Adrenal gland (tissue), 12 donors: Measurements from ENCODE around the gene SPATA2L. TPM values are rescaled to one million over a fixed set of nuclear protein-coding genes. Genes with fewer than 3 reads are reported as not detected.
A peak's percentile ranks its signal among the peaks of the same experiment; 100 is the strongest.

ENCODE experiments used
- DNase-seq, 7 donors: peaks; one replicate each; pipeline ENCODE4 v3.0.0-alpha.2; 2019 to 2020
- H3K27ac ChIP-seq, 5 donors: fragments of 200-600 bp; sonication (generic) in 4 of 5; 1 replicate in 3 of 5; 2 replicates in 2 of 5; pipeline versions ENCODE4 v1.5.1 to v1.8.0; 2016 to 2020; ENCODE audit warnings: mild to moderate bottlenecking in 1 of 5
- H3K27me3 ChIP-seq: fragments of 200-600 bp; 2 replicates; pipeline ENCODE4 v1.8.0; 2021
- H3K36me3 ChIP-seq, 2 donors: fragments of 200-600 bp; replicated peaks in 1 of 2; 1 replicate in 1 of 2; 2 replicates in 1 of 2; pipeline versions ENCODE4 v1.5.1 to v1.8.0; 2018 to 2022
- H3K4me1 ChIP-seq, 2 donors: fragments of 200-600 bp; replicated peaks in 1 of 2; 1 replicate in 1 of 2; 2 replicates in 1 of 2; pipeline versions ENCODE4 v1.5.1 to v1.8.0; 2018 to 2021
- H3K4me3 ChIP-seq, 4 donors: fragments of 200-600 bp; sonication (generic) in 3 of 4; one replicate each; pipeline ENCODE4 v1.5.1; 2016 to 2018
- H3K9me3 ChIP-seq, 3 donors: fragments of 200-600 bp; sonication (generic) in 1 of 3; replicated peaks in 1 of 3; 1 replicate in 2 of 3; 2 replicates in 1 of 3; pipeline versions ENCODE4 v1.5.1 to v1.8.0; 2016 to 2021
- CTCF ChIP-seq, 6 experiments: fragments of 450-650 bp in 4 of 6; fragments of 200-600 bp in 2 of 6; sonication (generic) in 1 of 6; IDR thresholded peaks; 1 replicate in 5 of 6; 2 replicates in 1 of 6; pipeline versions ENCODE4 v1.5.1 to v1.8.0; 2016 to 2021; ENCODE audit warnings: antibody characterized with exemption in 6 of 6, mild to moderate bottlenecking in 2 of 6, moderate library complexity in 1 of 6
- POLR2A ChIP-seq, 2 donors: fragments of 450-650 bp; IDR thresholded peaks; one replicate each; pipeline ENCODE4 v1.6.1; 2017; ENCODE audit warnings: antibody characterized with exemption in 2 of 2, mild to moderate bottlenecking in 2 of 2, moderate library complexity in 1 of 2
- WGBS, 4 donors: extraction: QIAGEN DNeasy Blood & Tissue Kit in 2 of 4; methylation state at CpG; one replicate each; pipeline versions ENCODE4 v1.1.5 to v1.1.7; 2013 to 2017; 5-methylcytosine and 5-hydroxymethylcytosine counted together
- intact Hi-C, 2 donors: fragments of 100-400 bp; cut with DNase I; formaldehyde crosslinking; loops; one replicate each; pipeline versions ENCODE4 v1.14.1 to v1.15.0; 2022 to 2023
- polyA plus RNA-seq, 3 donors: library from polyadenylated mRNA; stranded (reverse); fragments of 200-250 nt in 2 of 3; fragments of 350-450 nt in 1 of 3; fragmentation: Illumina TruSeq in 1 of 3; extraction: RNeasy Lipid Tissue Mini Kit (QIAGEN cat#74804) in 1 of 3; gene quantifications; one replicate each; pipeline ENCODE4 v1.2.3, GENCODE V29; 2013 to 2014
- total RNA-seq, 9 donors: library from RNA; depleted of rRNA in 4 of 9; stranded (reverse); fragments of >200 nt in 4 of 9; fragments of 120-200 nt in 1 of 9; fragmentation: NEBNext Ultra II Directional in 1 of 9; extraction: Animal tissue kit (Norgen Biotek cat#: 25700) in 1 of 9; gene quantifications; one replicate each; pipeline versions ENCODE4 v1.1.0 to v1.2.4, GENCODE V29; 2013 to 2023
- donor health status: healthy with polysubstance abuse.
- donor health status: Bipolar disorder and iron deficiency.
- donor health status: DM: yes; HTN: yes; CAD: no.
- donor health status: DM: no; HTN: no; CAD: no.
- donor health status: DM: no; HTN: no; CAD: no.
- donor health status: DM: yes; HTN: yes; CAD: no.

Gene SPATA2L
- total and polyA plus RNA-seq, 12 donors = 0.20 to 29.4 (median 11.2) TPM

- TF ChIP-seq POLR2A (IDR thresholded peaks at IDR 0.05) = no peak
- TF ChIP-seq CTCF (IDR thresholded peaks at IDR 0.05) = no peak
- peak in 2 of 7 donors; percentile 30 to 57 for DNase-seq
- peaks cover 0 to 12% of the 10 kb centered on the region in 2 donors for H3K36me3 ChIP-seq
- peaks cover 10 to 19% of the 10 kb centered on the region in 2 donors for H3K4me1 ChIP-seq
- no peaks in the 10 kb centered on the region for H3K9me3 ChIP-seq
- intact Hi-C loops = no loop called here
- H3K27ac ChIP-seq = no peak overlapping the region
- no peaks in the 10 kb centered on the region for H3K27me3 ChIP-seq
- WGBS, 4 donors = 48 to 71% (median 56%) methylated on average over 10 of the region's 10 CpGs
- no peak overlapping the region for H3K4me3 ChIP-seq
Measured at GRCh38 chr16:89655062-89655643, 46.4 kb downstream of the SPATA2L start.

GRCh38 chr16:89653656-89654295 lies 47.7 kb downstream of the SPATA2L start:
- Histone ChIP-seq H3K4me3 (no peak overlapping the region), H3K9me3 (no peaks in the 10 kb centered on the region), H3K4me1 (peaks cover 10 to 16% of the 10 kb centered on the region in 2 donors), H3K27ac (no peak overlapping the region), H3K36me3 (peaks cover 0 to 12% of the 10 kb centered on the region in 2 donors), H3K27me3 (no peaks in the 10 kb centered on the region)
- no peak for TF ChIP-seq CTCF (IDR thresholded peaks at IDR 0.05)
- no peak for TF ChIP-seq POLR2A (IDR thresholded peaks at IDR 0.05)
- WGBS, 4 donors = 87 to 89% (median 88%) methylated on average over 9 to 10 of the region's 10 CpGs
- DNase-seq = no peak
- intact Hi-C loops = no loop called here

GRCh38 chr16:89651584-89651983 lies 49.9 kb downstream of the SPATA2L start:
- no peak overlapping the region for H3K4me3 ChIP-seq
- H3K36me3 ChIP-seq = peaks cover 0 to 19% of the 10 kb centered on the region in 2 donors
- H3K4me1 ChIP-seq = peaks cover 2 to 8% of the 10 kb centered on the region in 2 donors
- no peaks in the 10 kb centered on the region for H3K27me3 ChIP-seq
- intact Hi-C loops = no loop called here
- peak in 1 of 7 donors; percentile 58 for DNase-seq
- no peaks in the 10 kb centered on the region for H3K9me3 ChIP-seq
- TF ChIP-seq CTCF (IDR thresholded peaks at IDR 0.05) (no peak), POLR2A (IDR thresholded peaks at IDR 0.05) (no peak)
- no peak overlapping the region for H3K27ac ChIP-seq
- 89 to 91% (median 89%) methylated on average over 10 to 15 of the region's 15 CpGs for WGBS, 4 donors

- no peaks in the 10 kb centered on the region for H3K9me3 ChIP-seq
- WGBS, 4 donors = 89 to 92% (median 90%) methylated on average over 9 to 12 of the region's 12 CpGs
- peaks cover 0 to 41% of the 10 kb centered on the region in 2 donors for H3K36me3 ChIP-seq
Measured at GRCh38 chr16:89646906-89647305, 54.6 kb downstream of the SPATA2L start.

More at GRCh38 chr16:89646906-89647305, 54.6 kb downstream of the SPATA2L start:
- H3K4me3 ChIP-seq = no peak overlapping the region
- no peaks in the 10 kb centered on the region for H3K27me3 ChIP-seq
- no peaks in the 10 kb centered on the region for H3K4me1 ChIP-seq
- intact Hi-C loops = loop anchor here in 1 of 2 donors (10.0 kb wide), 1 partner anchor 412 kb away; no protein-coding TSS in a partner anchor
- TF ChIP-seq CTCF (IDR thresholded peaks at IDR 0.05) (no peak), POLR2A (IDR thresholded peaks at IDR 0.05) (no peak)
- H3K27ac ChIP-seq = no peak overlapping the region
- no peak for DNase-seq

Other genes with a start within 250 kb of the SPATA2L start
- gene ANKRD11, start 211.1 kb downstream of the SPATA2L start, total RNA-seq = 100 to 1,000 TPM in 3 of 9 donors, 10 to 100 TPM in 6; 29.7 to 127 (median 83.5) TPM
- 100 to 1,000 TPM in 1 of 3 donors, 10 to 100 TPM in 2; 56.3 to 125 (median 76.6) TPM for gene ANKRD11, start 211.1 kb downstream of the SPATA2L start, polyA plus RNA-seq
- 100 to 1,000 TPM in 8 of 9 donors, 10 to 100 TPM in 1; 91.0 to 246 (median 138) TPM for gene SPG7, start 193.3 kb downstream of the SPATA2L start, total RNA-seq
- gene SPG7, start 193.3 kb downstream of the SPATA2L start, polyA plus RNA-seq = 100 to 1,000 TPM in 2 of 3 donors, 10 to 100 TPM in 1; 57.1 to 250 (median 247) TPM
- over 10,000 TPM in 1 of 9 donors, 1,000 to 10,000 TPM in 8; 1,683 to 12,881 (median 2,396) TPM for gene RPL13, start 141.0 kb downstream of the SPATA2L start, total RNA-seq
- gene RPL13, start 141.0 kb downstream of the SPATA2L start, polyA plus RNA-seq = 1,000 to 10,000 TPM in 2 of 3 donors, 100 to 1,000 TPM in 1; 893 to 8,950 (median 4,547) TPM
- gene CPNE7, start 125.9 kb downstream of the SPATA2L start, total RNA-seq = 1 to 10 TPM in 2 of 9 donors, under 1 TPM in 4, not detected in 3; 0.15 to 1.8 (median 0.45) TPM
- gene CPNE7, start 125.9 kb downstream of the SPATA2L start, polyA plus RNA-seq = 1 to 10 TPM in 1 of 3 donors, under 1 TPM in 2; 0.35 to 6.8 (median 0.94) TPM
- gene DPEP1, start 88.1 kb downstream of the SPATA2L start, total RNA-seq = 10 to 100 TPM in 1 of 9 donors, 1 to 10 TPM in 7, under 1 TPM in 1; 0.44 to 27.3 (median 5.0) TPM
- gene DPEP1, start 88.1 kb downstream of the SPATA2L start, polyA plus RNA-seq = 1 to 10 TPM in 1 of 3 donors, under 1 TPM in 2; 0.60 to 4.1 (median 0.88) TPM
- 10 to 100 TPM; 50.7 to 100.0 (median 64.4) TPM for gene CHMP1A, start 44.0 kb downstream of the SPATA2L start, total RNA-seq
- gene CHMP1A, start 44.0 kb downstream of the SPATA2L start, polyA plus RNA-seq = 10 to 100 TPM; 32.5 to 91.5 (median 79.0) TPM
- 1 to 10 TPM; 1.9 to 7.5 (median 4.1) TPM for gene SPATA33, start 43.9 kb downstream of the SPATA2L start, total RNA-seq
- 10 to 100 TPM in 1 of 3 donors, 1 to 10 TPM in 2; 5.1 to 13.5 (median 6.5) TPM for gene SPATA33, start 43.9 kb downstream of the SPATA2L start, polyA plus RNA-seq
- gene CDK10, start 15.0 kb downstream of the SPATA2L start, total RNA-seq = 100 to 1,000 TPM in 1 of 9 donors, 10 to 100 TPM in 8; 31.5 to 127 (median 62.1) TPM
- 100 to 1,000 TPM in 2 of 3 donors, 10 to 100 TPM in 1; 29.5 to 289 (median 159) TPM for gene CDK10, start 15.0 kb downstream of the SPATA2L start, polyA plus RNA-seq
- gene VPS9D1, start 19.2 kb upstream of the SPATA2L start, total RNA-seq = 10 to 100 TPM in 8 of 9 donors, 1 to 10 TPM in 1; 7.2 to 39.5 (median 23.2) TPM
- 100 to 1,000 TPM in 1 of 3 donors, 10 to 100 TPM in 1, 1 to 10 TPM in 1; 3.9 to 102 (median 62.3) TPM for gene VPS9D1, start 19.2 kb upstream of the SPATA2L start, polyA plus RNA-seq
- gene ZNF276, start 19.8 kb upstream of the SPATA2L start, total RNA-seq = 10 to 100 TPM; 11.8 to 35.0 (median 21.8) TPM
- 10 to 100 TPM in 2 of 3 donors, 1 to 10 TPM in 1; 9.3 to 84.5 (median 76.0) TPM for gene ZNF276, start 19.8 kb upstream of the SPATA2L start, polyA plus RNA-seq
- gene FANCA, start 114.9 kb upstream of the SPATA2L start, total RNA-seq = 10 to 100 TPM in 1 of 9 donors, 1 to 10 TPM in 8; 1.6 to 12.1 (median 3.3) TPM
- 1 to 10 TPM; 2.3 to 7.8 (median 4.7) TPM for gene FANCA, start 114.9 kb upstream of the SPATA2L start, polyA plus RNA-seq
- gene SPIRE2, start 126.8 kb upstream of the SPATA2L start, total RNA-seq = 10 to 100 TPM in 2 of 9 donors, 1 to 10 TPM in 7; 2.8 to 14.4 (median 4.5) TPM
- 10 to 100 TPM in 1 of 3 donors, 1 to 10 TPM in 2; 2.8 to 14.2 (median 7.8) TPM for gene SPIRE2, start 126.8 kb upstream of the SPATA2L start, polyA plus RNA-seq
- gene TCF25, start 171.9 kb upstream of the SPATA2L start, total RNA-seq = 100 to 1,000 TPM; 177 to 237 (median 205) TPM
- gene TCF25, start 171.9 kb upstream of the SPATA2L start, polyA plus RNA-seq = 100 to 1,000 TPM; 215 to 438 (median 253) TPM
- gene MC1R, start 217.2 kb upstream of the SPATA2L start, total RNA-seq = 1 to 10 TPM in 8 of 9 donors, under 1 TPM in 1; 0.72 to 8.2 (median 5.8) TPM
- gene MC1R, start 217.2 kb upstream of the SPATA2L start, polyA plus RNA-seq = 10 to 100 TPM in 2 of 3 donors, under 1 TPM in 1; 0.55 to 20.4 (median 10.0) TPM
- 10 to 100 TPM in 8 of 9 donors, 1 to 10 TPM in 1; 6.4 to 63.8 (median 21.0) TPM for gene TUBB3, start 221.6 kb upstream of the SPATA2L start, total RNA-seq
- 10 to 100 TPM; 12.5 to 13.2 (median 12.9) TPM for gene TUBB3, start 221.6 kb upstream of the SPATA2L start, polyA plus RNA-seq
- 10 to 100 TPM; 32.2 to 95.0 (median 61.9) TPM for gene DEF8, start 247.1 kb upstream of the SPATA2L start, total RNA-seq
- 10 to 100 TPM; 21.4 to 89.1 (median 89.0) TPM for gene DEF8, start 247.1 kb upstream of the SPATA2L start, polyA plus RNA-seq